Esophagus squamous epithelium (tissue), 5 donors: ENCODE results near the gene ADGRG2. TPM values are rescaled to one million over a fixed set of nuclear protein-coding genes. Genes with fewer than 3 reads are reported as not detected.
"Not testable (repeated sequence)": the region's sequence is repeated elsewhere in the genome, so short reads cannot be mapped to it uniquely, and the experiment has no call there.

Source experiments
- DNase-seq: peaks from one replicate; lab custom pipeline; 2025; lab: John Stamatoyannopoulos, UW
- H3K27ac ChIP-seq, 4 donors: fragments of 200-600 bp; sonication (generic); one replicate each; pipeline ENCODE4 v1.5.1; 2016 to 2019; ENCODE audit warnings: mild to moderate bottlenecking in 1 of 4
- H3K27me3 ChIP-seq, 4 donors: fragments of 200-600 bp; sonication (generic); 1 replicate in 3 of 4; 2 replicates in 1 of 4; pipeline versions ENCODE4 v1.5.1 to v1.6.0; 2017 to 2021; ENCODE audit warnings: antibody characterized with exemption in 1 of 4
- H3K36me3 ChIP-seq, 3 donors: fragments of 200-600 bp; sonication (generic); one replicate each; pipeline ENCODE4 v1.5.1; 2016 to 2019
- H3K4me1 ChIP-seq, 3 donors: fragments of 200-600 bp; sonication (generic); one replicate each; pipeline ENCODE4 v1.5.1; 2017 to 2019
- H3K4me3 ChIP-seq, 4 donors: fragments of 200-600 bp; sonication (generic); 1 replicate in 3 of 4; 2 replicates in 1 of 4; pipeline ENCODE4 v1.5.1; 2016 to 2019; ENCODE audit warnings: mild to moderate bottlenecking in 2 of 4, moderate library complexity in 1 of 4
- H3K9me3 ChIP-seq, 3 donors: fragments of 200-600 bp; sonication (generic); one replicate each; pipeline ENCODE4 v1.5.1; 2016 to 2019
- CTCF ChIP-seq, 6 experiments: fragments of 450-650 bp in 4 of 6; fragments of 200-600 bp in 2 of 6; sonication (generic) in 2 of 6; IDR thresholded peaks; one replicate each; pipeline ENCODE4 v1.5.1; 2016 to 2019; ENCODE audit warnings: antibody characterized with exemption in 6 of 6, mild to moderate bottlenecking in 4 of 6, moderate library complexity in 4 of 6
- POLR2A ChIP-seq, 4 donors: fragments of 450-650 bp; IDR thresholded peaks; one replicate each; pipeline ENCODE4 v1.6.1; 2017; ENCODE audit warnings: antibody characterized with exemption in 4 of 4, mild to moderate bottlenecking in 4 of 4, moderate library complexity in 3 of 4
- WGBS, 2 donors: methylation state at CpG; one replicate each; pipeline ENCODE4 v1.1.5; 2018; 5-methylcytosine and 5-hydroxymethylcytosine counted together
- intact Hi-C: fragments of 100-400 bp; cut with DNase I; formaldehyde crosslinking; loops from one replicate; pipeline ENCODE4 v1.15.0; 2022
- total RNA-seq, 4 donors: library from RNA; depleted of rRNA; stranded (reverse); fragments of >200 nt; gene quantifications; one replicate each; pipeline ENCODE4 v1.1.0, GENCODE V29; 2016
- donor health status: DM: yes; HTN: yes; CAD: no.

Gene ADGRG2
- total RNA-seq, 4 donors from 2014 or later, result 0.15 to 1.1 (median 0.56) TPM

DNA sequence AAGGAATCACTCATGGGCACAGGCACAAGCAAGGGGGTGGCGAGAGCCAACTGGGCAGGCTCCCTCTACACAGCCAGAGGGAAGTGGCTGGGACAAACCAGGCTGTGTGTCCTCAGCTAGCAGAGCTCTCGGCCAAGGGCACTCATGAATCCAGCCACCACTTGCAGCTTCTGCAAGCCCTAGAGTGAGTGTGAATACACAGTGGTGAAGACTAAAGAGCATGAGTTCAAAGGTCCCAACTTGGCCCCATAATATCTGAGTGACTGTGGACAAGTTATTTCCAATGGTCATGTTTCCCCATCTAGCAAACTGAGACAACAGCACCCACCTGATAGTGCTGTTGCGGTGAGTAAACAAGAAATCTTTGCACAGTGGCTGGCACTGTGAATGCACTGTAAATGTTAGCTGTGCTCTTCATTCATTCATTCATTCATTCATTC lies 51.7 kb downstream of the ADGRG2 start:
- WGBS, 2 donors, result 77 to 100% methylated on average over 1 to 3 of the region's 3 CpGs
- H3K27ac ChIP-seq, result no peak overlapping the region
- intact Hi-C loops, result no loop called here
- no peak overlapping the region for H3K4me3 ChIP-seq
- no peaks in the 10 kb centered on the region for H3K36me3 ChIP-seq
- no peaks in the 10 kb centered on the region for H3K9me3 ChIP-seq
- no peak for TF ChIP-seq CTCF (IDR thresholded peaks at IDR 0.05)
- no peak for TF ChIP-seq POLR2A (IDR thresholded peaks at IDR 0.05)
- no peaks in the 10 kb centered on the region for H3K4me1 ChIP-seq
- no peak for DNase-seq
- H3K27me3 ChIP-seq, result no peaks in the 10 kb centered on the region

DNA sequence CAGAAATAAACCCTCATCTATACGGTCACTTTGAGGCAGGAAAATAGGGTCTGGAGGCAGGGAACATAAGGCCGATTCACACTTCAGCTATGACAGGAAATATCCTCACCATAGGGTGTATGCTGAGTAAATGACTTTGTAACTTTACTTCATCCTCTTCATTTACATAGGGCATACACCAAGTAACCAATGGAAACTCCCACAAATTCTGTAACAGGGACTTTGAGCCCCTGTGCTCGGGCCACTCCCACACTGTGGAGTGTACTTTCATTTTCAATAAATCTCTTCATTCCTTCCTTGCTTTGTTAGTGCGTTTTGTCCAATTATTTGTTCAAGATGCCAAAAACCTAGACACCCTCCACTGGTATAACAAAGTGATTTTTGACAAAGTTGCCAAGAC lies 55.3 kb downstream of the ADGRG2 start:
- H3K27ac ChIP-seq, H3K27me3 ChIP-seq, H3K4me3 ChIP-seq, H3K36me3 ChIP-seq, H3K4me1 ChIP-seq, intact Hi-C loops, H3K9me3 ChIP-seq, DNase-seq: not testable (repeated sequence)
- 68 to 84% methylated on average over 3 to 4 of the region's 4 CpGs for WGBS, 2 donors

- H3K4me1 ChIP-seq, result no peaks in the 10 kb centered on the region
- intact Hi-C loops, result no loop called here
- no peak overlapping the region for H3K4me3 ChIP-seq
- TF ChIP-seq POLR2A (IDR thresholded peaks at IDR 0.05) (no peak), CTCF (IDR thresholded peaks at IDR 0.05) (no peak)
- H3K36me3 ChIP-seq, result no peaks in the 10 kb centered on the region
- 75 to 94% methylated on average over 5 of the region's 5 CpGs for WGBS, 2 donors
- no peaks in the 10 kb centered on the region for H3K9me3 ChIP-seq
- no peak overlapping the region for H3K27ac ChIP-seq
- no peaks in the 10 kb centered on the region for H3K27me3 ChIP-seq
- no peak for DNase-seq
Measured at GRCh38 chrX:19065535-19065934, 56.7 kb downstream of the ADGRG2 start.

DNA sequence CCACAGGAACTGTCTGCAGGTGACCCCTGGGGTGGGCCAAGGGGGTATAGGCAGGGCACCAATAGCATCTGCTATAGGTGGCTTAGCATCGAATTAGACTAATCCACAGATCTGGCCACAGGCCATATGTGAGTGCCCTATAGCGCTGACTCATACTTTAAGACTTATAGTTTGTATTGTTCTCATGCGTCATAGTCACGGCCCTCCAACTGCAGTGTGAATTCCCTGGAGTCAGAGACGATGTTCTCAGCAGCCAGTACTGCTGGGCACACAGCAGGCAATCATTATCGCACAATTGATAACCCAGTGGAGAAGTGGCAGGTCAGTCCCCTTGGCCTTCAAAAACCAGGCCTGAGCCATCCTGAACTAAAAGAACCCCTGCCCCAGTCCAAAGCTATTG lies 58.1 kb downstream of the ADGRG2 start:
- no peaks in the 10 kb centered on the region for H3K9me3 ChIP-seq
- intact Hi-C loops, result no loop called here
- H3K27ac ChIP-seq, result no peak overlapping the region
- WGBS, 2 donors, result 68% methylated on average over 6 of the region's 6 CpGs; no CpG with 5 or more reads in 1 of the 2 donors
- H3K27me3 ChIP-seq, result no peaks in the 10 kb centered on the region
- DNase-seq, result no peak
- no peak overlapping the region for H3K4me3 ChIP-seq
- TF ChIP-seq POLR2A (IDR thresholded peaks at IDR 0.05) (no peak), CTCF (IDR thresholded peaks at IDR 0.05) (no peak)
- H3K36me3 ChIP-seq, result no peaks in the 10 kb centered on the region
- H3K4me1 ChIP-seq, result no peaks in the 10 kb centered on the region

DNA sequence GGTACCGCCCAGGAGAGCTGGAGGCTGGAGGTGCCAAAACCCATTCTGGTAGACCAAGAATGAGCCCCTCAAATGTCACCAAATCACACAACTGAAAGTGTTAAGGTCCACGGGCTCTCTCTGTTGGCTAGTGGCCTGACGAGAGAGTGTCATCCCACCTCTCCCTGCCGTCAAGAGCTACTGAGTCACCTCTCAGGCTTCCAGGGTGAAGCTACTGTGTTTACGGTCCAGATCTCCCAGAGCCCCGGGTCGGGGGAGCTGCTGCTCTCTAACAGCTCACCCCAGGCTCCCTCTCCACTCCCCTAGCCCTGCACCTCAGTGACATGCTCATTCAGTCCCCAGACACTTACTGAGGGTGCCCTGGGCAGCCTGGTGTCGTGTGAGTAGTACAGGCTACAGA lies 59.2 kb downstream of the ADGRG2 start:
- no peaks in the 10 kb centered on the region for H3K9me3 ChIP-seq
- WGBS, 2 donors, result 77 to 100% methylated on average over 2 to 6 of the region's 8 CpGs
- DNase-seq, result no peak
- H3K27ac ChIP-seq, result no peak overlapping the region
- TF ChIP-seq POLR2A (IDR thresholded peaks at IDR 0.05) (no peak), CTCF (IDR thresholded peaks at IDR 0.05) (no peak)
- no peaks in the 10 kb centered on the region for H3K36me3 ChIP-seq
- no peaks in the 10 kb centered on the region for H3K4me1 ChIP-seq
- H3K27me3 ChIP-seq, result no peaks in the 10 kb centered on the region
- no peak overlapping the region for H3K4me3 ChIP-seq
- intact Hi-C loops, result no loop called here

DNA sequence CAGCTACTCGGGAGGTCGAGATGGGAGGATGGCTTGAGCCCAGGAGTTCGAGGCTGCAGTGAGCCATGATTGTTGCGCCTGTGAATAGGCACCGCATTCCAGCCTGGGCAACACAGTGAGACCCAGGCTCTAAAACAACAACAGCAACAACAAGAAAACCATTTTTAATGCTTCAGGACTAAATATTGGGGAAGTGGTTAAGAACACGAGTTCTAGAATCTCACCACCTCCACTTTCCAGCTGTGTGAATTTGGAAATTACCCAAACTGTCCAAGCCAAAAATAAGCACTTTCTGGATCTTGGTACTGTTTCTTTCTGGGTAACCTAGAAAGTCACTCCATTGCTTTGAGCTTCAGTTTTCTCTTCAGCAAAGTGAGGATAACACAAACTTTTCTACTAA lies 63.2 kb downstream of the ADGRG2 start:
- TF ChIP-seq POLR2A (IDR thresholded peaks at IDR 0.05), result no peak
- no peak for TF ChIP-seq CTCF (IDR thresholded peaks at IDR 0.05)
- no peaks in the 10 kb centered on the region for H3K27me3 ChIP-seq
- H3K4me1 ChIP-seq, result no peaks in the 10 kb centered on the region
- intact Hi-C loops, result no loop called here
- H3K27ac ChIP-seq, result no peak overlapping the region
- H3K36me3 ChIP-seq, result no peaks in the 10 kb centered on the region
- H3K4me3 ChIP-seq, result no peak overlapping the region
- no peak for DNase-seq
- H3K9me3 ChIP-seq, result no peaks in the 10 kb centered on the region
- WGBS, 2 donors, result 84 to 100% methylated on average over 1 to 6 of the region's 6 CpGs
